KOPT-K1 (cell line): ENCODE data around the gene CNKSR2.
"Not testable (repeated sequence)": the region's sequence is repeated elsewhere in the genome, so short reads cannot be mapped to it uniquely, and the experiment has no call there.

Experiments used
- H3K27ac ChIP-seq: fragments of 200-600 bp; sonication (generic); 2 replicates; pipeline ENCODE4 v1.5.1; 2016; ENCODE audit warnings: antibody characterized with exemption, mild to moderate bottlenecking, low read depth, low read length; ENCODE audit not compliant: poor library complexity, severe bottlenecking
- H3K36me3 ChIP-seq: fragments of 200-600 bp; sonication (generic); 2 replicates; pipeline ENCODE4 v1.5.1; 2017; ENCODE audit warnings: antibody characterized with exemption, mild to moderate bottlenecking, low read length, moderate library complexity; ENCODE audit not compliant: insufficient read depth
- H3K9me3 ChIP-seq: fragments of 200-600 bp; sonication (generic); 2 replicates; pipeline ENCODE4 v1.5.1; 2017; ENCODE audit warnings: antibody characterized with exemption, low read length, mild to moderate bottlenecking; ENCODE audit not compliant: insufficient read depth, poor library complexity, severe bottlenecking

Gene CNKSR2

GRCh38 chrX:21490341-21490740 is 116.1 kb downstream of the CNKSR2 start:
- H3K27ac ChIP-seq = no peak overlapping the region
- H3K36me3 ChIP-seq = no peaks in the 10 kb centered on the region
- H3K9me3 ChIP-seq = no peaks in the 10 kb centered on the region

GRCh38 chrX:21493226-21493830 is 119.1 kb downstream of the CNKSR2 start:
- Histone ChIP-seq H3K36me3 (no peaks in the 10 kb centered on the region), H3K27ac (no peak overlapping the region), H3K9me3 (no peaks in the 10 kb centered on the region)

- no peaks in the 10 kb centered on the region for H3K9me3 ChIP-seq
- H3K36me3 ChIP-seq = no peaks in the 10 kb centered on the region
- no peak overlapping the region for H3K27ac ChIP-seq
These were observed 129.4 kb downstream of the CNKSR2 start for GRCh38 chrX:21503593-21503992.

GRCh38 chrX:21509912-21510311 is 135.7 kb downstream of the CNKSR2 start:
- H3K27ac ChIP-seq = no peak overlapping the region
- H3K9me3 ChIP-seq = no peaks in the 10 kb centered on the region
- no peaks in the 10 kb centered on the region for H3K36me3 ChIP-seq

GRCh38 chrX:21524008-21524407 is 149.8 kb downstream of the CNKSR2 start:
- Histone ChIP-seq H3K9me3 (no peaks in the 10 kb centered on the region), H3K36me3 (no peaks in the 10 kb centered on the region), H3K27ac (no peak overlapping the region)

- H3K9me3 ChIP-seq = no peaks in the 10 kb centered on the region
- H3K27ac ChIP-seq = no peak overlapping the region
- no peaks in the 10 kb centered on the region for H3K36me3 ChIP-seq
These were observed 153.9 kb downstream of the CNKSR2 start for GRCh38 chrX:21528076-21528475.

- H3K27ac ChIP-seq = no peak overlapping the region
- no peaks in the 10 kb centered on the region for H3K9me3 ChIP-seq
- H3K36me3 ChIP-seq = no peaks in the 10 kb centered on the region
These were observed 155.6 kb downstream of the CNKSR2 start for GRCh38 chrX:21529771-21530170.

- not testable (repeated sequence) for H3K36me3 ChIP-seq, H3K9me3 ChIP-seq, H3K27ac ChIP-seq
These were observed 170.4 kb downstream of the CNKSR2 start for GRCh38 chrX:21544642-21545041.

- Histone ChIP-seq H3K27ac (no peak overlapping the region), H3K9me3 (no peaks in the 10 kb centered on the region), H3K36me3 (no peaks in the 10 kb centered on the region)
These were observed 185.2 kb downstream of the CNKSR2 start for GRCh38 chrX:21559417-21559816.

GRCh38 chrX:21565025-21565424 is 190.8 kb downstream of the CNKSR2 start:
- no peaks in the 10 kb centered on the region for H3K36me3 ChIP-seq
- H3K27ac ChIP-seq = no peak overlapping the region
- H3K9me3 ChIP-seq = no peaks in the 10 kb centered on the region

GRCh38 chrX:21574793-21575192 is 200.6 kb downstream of the CNKSR2 start:
- Histone ChIP-seq H3K9me3 (no peaks in the 10 kb centered on the region), H3K36me3 (no peaks in the 10 kb centered on the region), H3K27ac (no peak overlapping the region)

GRCh38 chrX:21581479-21581878 is 207.3 kb downstream of the CNKSR2 start:
- H3K27ac ChIP-seq = no peak overlapping the region
- H3K9me3 ChIP-seq = no peaks in the 10 kb centered on the region
- no peaks in the 10 kb centered on the region for H3K36me3 ChIP-seq

GRCh38 chrX:21586001-21586400 is 211.8 kb downstream of the CNKSR2 start:
- Histone ChIP-seq H3K9me3 (no peaks in the 10 kb centered on the region), H3K27ac (no peak overlapping the region), H3K36me3 (no peaks in the 10 kb centered on the region)

- no peak overlapping the region for H3K27ac ChIP-seq
- H3K9me3 ChIP-seq = no peaks in the 10 kb centered on the region
- H3K36me3 ChIP-seq = no peaks in the 10 kb centered on the region
These were observed 216.0 kb downstream of the CNKSR2 start for GRCh38 chrX:21590012-21590776.

GRCh38 chrX:21606002-21606401 is 231.8 kb downstream of the CNKSR2 start:
- H3K36me3 ChIP-seq = no peaks in the 10 kb centered on the region
- H3K9me3 ChIP-seq = no peaks in the 10 kb centered on the region
- H3K27ac ChIP-seq = no peak overlapping the region

- Histone ChIP-seq H3K27ac (no peak overlapping the region), H3K9me3 (no peaks in the 10 kb centered on the region), H3K36me3 (no peaks in the 10 kb centered on the region)
These were observed 235.9 kb downstream of the CNKSR2 start for GRCh38 chrX:21610168-21610567.
